HS-5 (cell line): ENCODE results near the gene TEX13A.
"Not testable (repeated sequence)": the region's sequence is repeated elsewhere in the genome, so short reads cannot be mapped to it uniquely, and the experiment has no call there.

Experiments
- DNase-seq: peaks from one replicate; pipeline ENCODE4 v3.0.0-alpha.2; 2012; ENCODE audit warnings: low read depth

The TEX13A gene

GRCh38 chrX:105220636-105221035 is at the start of gene TEX13A:
Gene TEX13A, minus strand, starts transcription at chrX:105220694. Its CDS starts 297 bp downstream, at chrX:105220397.
- no peak for DNase-seq

- no peak for DNase-seq
These were observed 48.9 kb upstream of the TEX13A start for GRCh38 chrX:105269386-105269785.

- DNase-seq = no peak
These were observed 46.7 kb upstream of the TEX13A start for GRCh38 chrX:105267167-105267566.

GRCh38 chrX:105266456-105266855 is 46.0 kb upstream of the TEX13A start:
- DNase-seq = no peak

- DNase-seq = no peak
These were observed 44.6 kb upstream of the TEX13A start for GRCh38 chrX:105265093-105265492.

- DNase-seq = no peak
These were observed 43.3 kb upstream of the TEX13A start for GRCh38 chrX:105263801-105264200.

GRCh38 chrX:105263171-105263570 is 42.7 kb upstream of the TEX13A start:
- no peak for DNase-seq

GRCh38 chrX:105260291-105261043 is 40.0 kb upstream of the TEX13A start:
- DNase-seq = no peak

GRCh38 chrX:105241056-105241455 is 20.6 kb upstream of the TEX13A start:
- DNase-seq = no peak

GRCh38 chrX:105237407-105237806 is 16.9 kb upstream of the TEX13A start:
- DNase-seq = not testable (repeated sequence)

GRCh38 chrX:105229146-105229545 is 8.7 kb upstream of the TEX13A start:
- no peak for DNase-seq

GRCh38 chrX:105228602-105229001 is 8.1 kb upstream of the TEX13A start:
- no peak for DNase-seq

GRCh38 chrX:105226499-105226898 is 6.0 kb upstream of the TEX13A start:
- DNase-seq = no peak

- DNase-seq = no peak
These were observed 880 bp upstream of the TEX13A start for GRCh38 chrX:105221374-105221773.

- DNase-seq = no peak
These were observed 766 bp downstream of the TEX13A start for GRCh38 chrX:105219454-105220401.

- no peak for DNase-seq
These were observed 9.4 kb downstream of the TEX13A start for GRCh38 chrX:105211066-105211575.

GRCh38 chrX:105210258-105210657 is 10.2 kb downstream of the TEX13A start:
- DNase-seq = no peak

- no peak for DNase-seq
These were observed 11.1 kb downstream of the TEX13A start for GRCh38 chrX:105209406-105209805.

GRCh38 chrX:105191878-105192277 is 28.6 kb downstream of the TEX13A start:
- DNase-seq = no peak

- DNase-seq = peak; percentile 16
These were observed 30.1 kb downstream of the TEX13A start for GRCh38 chrX:105190252-105190853.

GRCh38 chrX:105189093-105189492 is 31.4 kb downstream of the TEX13A start:
- no peak for DNase-seq

- DNase-seq = no peak
These were observed 40.9 kb downstream of the TEX13A start for GRCh38 chrX:105179644-105180043.
